Measurements from ENCODE around the gene CCDC110.

The CCDC110 gene

DNA sequence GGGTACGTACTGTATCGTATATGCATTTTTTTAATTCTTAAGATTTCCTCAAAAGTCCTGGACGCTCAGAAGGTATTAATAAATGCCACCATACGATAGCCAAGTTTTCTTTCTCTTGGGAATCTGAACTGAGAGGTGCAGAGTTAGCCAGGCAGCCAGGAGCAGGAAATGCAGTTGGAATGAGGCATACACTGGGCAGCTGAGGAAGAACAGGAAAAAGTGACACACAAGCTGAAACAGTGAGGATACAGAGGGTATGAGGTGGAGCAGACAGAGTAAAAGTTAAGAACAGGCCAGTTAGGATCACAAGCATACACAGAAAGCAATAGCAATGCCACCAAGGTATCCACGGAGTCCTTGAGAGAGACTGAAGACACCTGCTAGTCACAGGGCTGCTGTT is 59.1 kb downstream of the CCDC110 start:
- no peak for DNase-seq

GRCh38 chr4:185411849-185412248 is 59.7 kb downstream of the CCDC110 start:
- no peak for DNase-seq

GRCh38 chr4:185408432-185408831 is 63.1 kb downstream of the CCDC110 start:
- DNase-seq = no peak

DNA sequence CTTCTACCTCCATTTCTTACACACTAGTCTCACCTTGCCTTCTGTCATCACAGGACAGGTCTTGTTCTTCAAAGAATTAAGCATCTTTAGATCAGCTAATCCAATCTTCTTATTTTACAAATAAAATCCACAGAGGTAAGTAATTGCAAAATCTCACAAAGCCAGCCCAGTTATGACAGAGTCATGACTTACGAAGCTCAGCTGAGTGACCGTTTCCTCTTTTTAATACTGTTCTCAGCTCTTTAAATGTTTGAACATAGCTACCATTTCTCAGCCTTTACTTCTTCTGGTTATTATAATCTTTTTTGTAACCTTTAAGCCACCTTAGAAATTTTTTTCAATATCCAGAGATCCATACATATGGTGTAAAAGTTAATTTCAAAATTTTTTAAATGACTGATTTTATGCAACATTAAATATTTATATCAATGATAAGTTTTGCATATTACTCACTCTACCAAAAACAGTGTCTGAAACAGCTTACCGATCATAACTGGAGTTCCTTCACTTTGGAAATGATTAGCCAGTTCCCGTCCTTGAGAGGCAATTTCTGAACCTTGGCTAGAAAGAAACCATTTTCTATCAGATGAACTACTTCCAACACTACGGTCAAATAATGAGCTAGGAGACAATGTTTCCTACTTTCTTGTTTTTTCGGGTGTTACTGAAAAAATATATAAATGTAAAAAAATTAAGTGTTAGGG is 66.1 kb downstream of the CCDC110 start:
- DNase-seq = no peak

GRCh38 chr4:185404031-185404430 is 67.5 kb downstream of the CCDC110 start:
- no peak for DNase-seq

DNA sequence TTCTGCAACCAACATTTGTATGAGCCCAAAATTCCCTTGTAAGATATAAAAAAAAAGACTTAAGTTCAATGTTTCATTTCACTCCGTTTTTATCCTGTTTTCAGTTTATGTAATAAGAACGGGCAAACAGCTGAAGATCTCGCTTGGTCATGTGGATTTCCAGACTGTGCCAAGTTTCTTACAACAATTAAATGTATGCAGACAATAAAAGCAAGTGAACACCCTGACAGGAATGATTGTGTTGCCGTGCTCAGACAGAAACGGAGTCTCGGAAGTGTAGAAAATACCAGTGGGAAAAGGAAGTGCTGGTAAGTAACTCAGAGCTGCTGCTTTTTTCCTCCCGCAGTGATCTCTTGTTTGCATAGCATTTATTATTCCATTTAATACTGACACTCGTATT is 72.1 kb downstream of the CCDC110 start:
- DNase-seq = no peak

- no peak for DNase-seq
These were observed 72.9 kb downstream of the CCDC110 start for GRCh38 chr4:185398618-185399017.

GRCh38 chr4:185396724-185397385 is 74.7 kb downstream of the CCDC110 start, which contains the start of gene ANKRD37:
TSS of gene ANKRD37 (plus strand) at chr4:185396841. CDS start at chr4:185396924, 83 bp downstream.
- DNase-seq = peak; percentile 22

- peak; percentile 40 for DNase-seq
These were observed 75.4 kb downstream of the CCDC110 start for GRCh38 chr4:185395956-185396723.

DNA sequence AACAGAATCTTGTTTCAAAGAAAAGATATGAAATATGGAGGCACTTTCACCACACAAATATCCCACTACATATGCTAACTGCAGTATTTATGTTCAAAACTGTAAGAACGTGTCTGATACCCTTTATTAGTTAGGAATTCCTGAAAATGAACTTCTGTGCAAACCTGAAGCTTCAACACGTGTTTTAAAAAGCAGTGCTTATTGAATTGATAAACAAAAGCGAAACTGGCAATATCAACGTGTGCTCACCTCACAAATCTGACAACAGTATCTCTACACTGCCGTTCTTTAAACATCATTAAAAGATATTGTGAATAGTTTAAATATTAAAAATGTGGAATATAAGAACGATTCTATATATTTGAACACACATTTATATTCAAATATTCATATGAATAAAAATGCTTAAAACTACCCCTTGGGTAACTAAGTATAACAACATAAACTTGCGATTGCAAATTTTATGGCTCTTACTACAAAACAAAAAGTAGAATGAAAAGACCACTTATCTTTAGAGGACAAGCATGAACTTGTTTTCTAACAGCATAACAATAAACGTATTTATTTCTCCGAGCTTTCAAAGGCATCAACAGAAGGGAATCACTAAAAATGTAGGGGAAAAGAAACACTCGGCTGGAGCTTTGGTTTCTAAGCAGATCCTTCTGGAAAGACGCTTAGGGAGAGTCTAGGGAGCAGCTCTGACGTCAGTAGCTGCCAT is 76.1 kb downstream of the CCDC110 start, which contains the start of gene LRP2BP:
Gene LRP2BP, minus strand, starts transcription at position 687 of the 718 bp plus-strand sequence. CDS start 17,738 bp downstream, outside the sequence.
- peak; percentile 27 for DNase-seq
